Endothelial cell of umbilical vein (primary cell): ENCODE results near the gene BSG. TPM values are rescaled to one million over a fixed set of nuclear protein-coding genes. Genes with fewer than 3 reads are reported as not detected.

Source experiments
- BruUV-seq: library from RNA; stranded (reverse); fragments of 400-500 nt; replicated peaks from 2 replicates; lab custom pipeline; 2021; lab: Mats Ljungman, UMichigan
- CTCF ChIA-PET: fragments of 300-600, 350-600 bp; sonication (Branson Sonifier 250); formaldehyde crosslinking; loops from one replicate; lab custom pipeline; 2021; ENCODE audit warnings: antibody characterized with exemption, inconsistent platforms; lab: Charles Lee
- POLR2A ChIA-PET: fragments of 300-600, 350-600 bp; sonication (Branson Sonifier 250); formaldehyde crosslinking; loops from one replicate; lab custom pipeline; 2021; ENCODE audit warnings: antibody characterized with exemption, inconsistent platforms; lab: Charles Lee
- DNase-seq: peaks from one replicate; pipeline ENCODE4 v3.0.0-alpha.2; 2011; ENCODE audit warnings: low read depth, low spot score
- FAIRE-seq: peaks from 2 replicates; lab custom pipeline; 2011; peaks lifted over from hg19 to GRCh38; lab: Jason Lieb, UNC
- H2AFZ ChIP-seq: 2 replicates; pipeline ENCODE4 v1.6.0; 2012; ENCODE audit warnings: low read depth, low read length, control low read depth, inconsistent platforms
- H3K27ac ChIP-seq: 2 replicates; pipeline ENCODE4 v1.5.1; 2011; ENCODE audit warnings: low read depth, mild to moderate bottlenecking, control low read depth, low read length, moderate library complexity; ENCODE audit not compliant: insufficient read depth
- H3K27me3 ChIP-seq, 2 experiments: 2 replicates each; pipeline versions ENCODE4 v1.6.0 to v1.6.1; 2011; ENCODE audit warnings: low read length in 2 of 2, mixed read lengths in 1 of 2; ENCODE audit not compliant: control insufficient read depth in 2 of 2, insufficient read depth in 2 of 2
- H3K36me3 ChIP-seq, 2 experiments: 2 replicates in 1 of 2; 3 replicates in 1 of 2; pipeline ENCODE4 v1.5.1; 2011; ENCODE audit warnings: low read length in 2 of 2, mild to moderate bottlenecking in 1 of 2, moderate library complexity in 1 of 2; ENCODE audit not compliant: control insufficient read depth in 2 of 2, insufficient read depth in 2 of 2; ENCODE audit errors: extremely low read depth in 1 of 2
- H3K4me1 ChIP-seq: 3 replicates; pipeline ENCODE4 v1.5.1; 2011; ENCODE audit warnings: mild to moderate bottlenecking, low read length; ENCODE audit not compliant: control insufficient read depth, insufficient read depth; ENCODE audit errors: extremely low read depth
- H3K4me2 ChIP-seq: 2 replicates; pipeline ENCODE4 v1.6.1; 2011; ENCODE audit warnings: low read length, control low read depth, mixed read lengths; ENCODE audit not compliant: insufficient read depth
- H3K4me3 ChIP-seq, 3 experiments: fragments of 200-600 bp in 1 of 3; sonication (generic), shearing (Covaris generic) in 1 of 3; replicated peaks in 1 of 3; 2 replicates each; pipeline ENCODE4 v1.5.1; 2011 to 2016; ENCODE audit warnings: control low read depth in 3 of 3, low read length in 3 of 3, mild to moderate bottlenecking in 2 of 3, inconsistent platforms in 1 of 3, low read depth in 1 of 3, moderate library complexity in 1 of 3; ENCODE audit not compliant: insufficient read depth in 1 of 3
- H3K79me2 ChIP-seq: 2 replicates; pipeline ENCODE4 v1.6.0; 2012; ENCODE audit warnings: low read length, inconsistent platforms; ENCODE audit not compliant: control insufficient read depth, insufficient read depth
- H3K9ac ChIP-seq: replicated peaks from 2 replicates; pipeline ENCODE3; 2011; ENCODE audit warnings: low read length, control low read depth; ENCODE audit not compliant: insufficient read depth; ENCODE audit errors: extremely low read depth
- H3K9me1 ChIP-seq: replicated peaks from 3 replicates; pipeline ENCODE4 v1.6.0; 2011; ENCODE audit warnings: mild to moderate bottlenecking, low read length; ENCODE audit not compliant: control insufficient read depth, insufficient read depth; ENCODE audit errors: extremely low read depth
- H3K9me3 ChIP-seq: replicated peaks from 2 replicates; pipeline ENCODE4 v1.5.1; 2012; ENCODE audit warnings: low read length, inconsistent platforms; ENCODE audit not compliant: control insufficient read depth, insufficient read depth
- H4K20me1 ChIP-seq: replicated peaks from 2 replicates; pipeline ENCODE3; 2011; ENCODE audit warnings: mild to moderate bottlenecking, low read length; ENCODE audit not compliant: control insufficient read depth, insufficient read depth; ENCODE audit errors: extremely low read depth
- CTCF ChIP-seq, 2 donors: IDR thresholded peaks; 1 replicate in 1 of 2; 2 replicates in 1 of 2; pipeline ENCODE4 v1.5.1; 2011; ENCODE audit warnings: low read length in 2 of 2, mild to moderate bottlenecking in 2 of 2, moderate library complexity in 2 of 2, control low read depth in 1 of 2, inconsistent platforms in 1 of 2, low read depth in 1 of 2; ENCODE audit not compliant: insufficient read depth in 1 of 2; ENCODE audit errors: extremely low read depth in 1 of 2
- EZH2 ChIP-seq: IDR thresholded peaks from 2 replicates; pipeline ENCODE4 v1.6.1; 2012; ENCODE audit warnings: borderline replicate concordance, low read depth, mild to moderate bottlenecking, moderate library complexity, low read length, inconsistent platforms; ENCODE audit not compliant: severe bottlenecking
- FOS ChIP-seq: IDR thresholded peaks from 2 replicates; pipeline ENCODE4 v1.6.1; 2011; ENCODE audit warnings: mild to moderate bottlenecking, low read length, moderate library complexity, borderline replicate concordance; ENCODE audit not compliant: insufficient read depth
- GATA2 ChIP-seq: IDR thresholded peaks from 2 replicates; pipeline ENCODE4 v1.7.0; 2011; ENCODE audit warnings: low read depth, mild to moderate bottlenecking, moderate library complexity, mixed read lengths, low read length; ENCODE audit not compliant: insufficient read length, insufficient read depth
- JUN ChIP-seq: IDR thresholded peaks from 2 replicates; pipeline ENCODE4 v1.6.1; 2011; ENCODE audit warnings: borderline replicate concordance, low read depth; ENCODE audit not compliant: insufficient read length, insufficient read depth
- MYC ChIP-seq: IDR thresholded peaks from one replicate; pipeline ENCODE4 v1.6.1; 2011; ENCODE audit warnings: mild to moderate bottlenecking, low read depth, low read length
- POLR2A ChIP-seq: IDR thresholded peaks from 2 replicates; pipeline ENCODE4 v1.6.1; 2012; ENCODE audit warnings: low read depth, mild to moderate bottlenecking, control low read depth, low read length
- POLR2AphosphoS5 ChIP-seq: IDR thresholded peaks from 2 replicates; pipeline ENCODE4 v1.6.1; 2012; ENCODE audit warnings: low read depth, mild to moderate bottlenecking, control low read depth, low read length, moderate library complexity; ENCODE audit not compliant: insufficient read depth
- dilution Hi-C: fragments of 300-500 bp; cut with MboI; formaldehyde crosslinking; loops from one replicate; pipeline ENCODE4 v1.15.0; 2019; ENCODE audit warnings: low sequenced_read_pairs; ENCODE audit not compliant: extremely low pct_ligation_motif_present
- intact Hi-C: fragments of 100-400 bp; cut with micrococcal nuclease; formaldehyde crosslinking; loops from one replicate; pipeline ENCODE4 v1.10.0; 2022
- polyA plus RNA-seq, 4 experiments: library from polyadenylated mRNA; depleted of rRNA in 3 of 4; stranded (reverse) in 3 of 4; unstranded in 1 of 4; fragments of >200 nt; gene quantifications; 2 replicates each; pipeline versions ENCODE4 v1.2.1 to v1.2.3, GENCODE V29; 2011 to 2012; ENCODE audit warnings: missing spikeins in 1 of 4
- total RNA-seq: library from RNA; stranded (reverse); gene quantifications from 2 replicates; pipeline ENCODE4 v1.2.3, GENCODE V29; 2021
- TF ChIP-seq, protein P1 (sequence below): IDR thresholded peaks from 2 replicates; pipeline ENCODE4 v1.6.1; 2011; ENCODE audit not compliant: insufficient read depth, insufficient read length

BSG gene
- total and polyA plus RNA-seq, 2 donors (not counting 3 experiments of a cell fraction or from before 2014, with no cell fraction given) = 485 to 661 TPM

- Histone ChIP-seq H3K4me2 (no peak overlapping the region), H2AFZ (no peak overlapping the region), H3K9me3 (no peaks in the 10 kb centered on the region), H3K27me3 (peaks cover 0 to 1% of the 10 kb centered on the region in 2 experiments), H3K27ac (no peak overlapping the region), H3K4me3 (no peak overlapping the region), H4K20me1 (no peaks in the 10 kb centered on the region), H3K9ac (no peak overlapping the region), H3K4me1 (no peaks in the 10 kb centered on the region), H3K79me2 (no peaks in the 10 kb centered on the region), H3K36me3 (no peaks in the 10 kb centered on the region), H3K9me1 (no peaks in the 10 kb centered on the region)
- POLR2A ChIA-PET = no interaction called here
- dilution Hi-C loops = no loop called here
- TF ChIP-seq JUN (no peak), GATA2 (no peak), POLR2AphosphoS5 (no peak), POLR2A (no peak), FOS (no peak), EZH2 (no peak), CTCF (IDR thresholded peaks at IDR 0.05; ENCODE audit: extremely low read depth in 1 of 2, insufficient read depth in 1 of 2, low read depth in 1 of 2, low read length in 2 of 2) (no peak), MYC (no peak)
- TF ChIP-seq, protein P1, sequence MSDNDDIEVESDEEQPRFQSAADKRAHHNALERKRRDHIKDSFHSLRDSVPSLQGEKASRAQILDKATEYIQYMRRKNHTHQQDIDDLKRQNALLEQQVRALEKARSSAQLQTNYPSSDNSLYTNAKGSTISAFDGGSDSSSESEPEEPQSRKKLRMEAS = no peak
- intact Hi-C loops = no loop called here
- no peak for FAIRE-seq
- no TSS peak for BruUV-seq
- no peak for DNase-seq
- CTCF ChIA-PET = no interaction called here
Observed at GRCh38 chr19:525029-525428, 47.4 kb upstream of the BSG start.
